Activated CD8-positive, alpha-beta T cell treated with anti-CD3 and anti-CD28 coated beads, Interleukin-2, amount 10 ng/mL, durations not matched to agents 7 days and 5 days (primary cell): ENCODE data around the gene COL24A1. TPM values are rescaled to one million over a fixed set of nuclear protein-coding genes. Genes with fewer than 3 reads are reported as not detected.
"Not testable (repeated sequence)": the region's sequence is repeated elsewhere in the genome, so short reads cannot be mapped to it uniquely, and the experiment has no call there.

Experiments
- ATAC-seq: fragments of 150-1000 bp; cut with Tn5 transposase; one replicate; pipeline ENCODE4 v1.10.0; 2021; ENCODE audit warnings: moderate library complexity
- CTCF ChIA-PET: fragments of 350-600 bp; sonication (Branson Sonifier 250); formaldehyde crosslinking; loops from one replicate; lab custom pipeline; 2021; ENCODE audit warnings: antibody characterized with exemption; lab: Charles Lee
- POLR2A ChIA-PET: fragments of 350-600 bp; sonication (Branson Sonifier 250); formaldehyde crosslinking; loops from one replicate; lab custom pipeline; 2021; ENCODE audit warnings: antibody characterized with exemption; lab: Charles Lee
- DNase-seq: peaks from one replicate; pipeline ENCODE4 v3.0.0-alpha.2; 2020
- H3K27ac Mint-ChIP-seq: one replicate; pipeline ENCODE4 v1.8.0; 2021; ENCODE audit warnings: mild to moderate bottlenecking, mixed read lengths
- H3K27me3 Mint-ChIP-seq: one replicate; pipeline ENCODE4 v1.8.0; 2021; ENCODE audit warnings: low read depth, mixed read lengths
- H3K36me3 Mint-ChIP-seq: one replicate; pipeline ENCODE4 v1.8.0; 2021; ENCODE audit warnings: low read depth, mixed read lengths
- H3K4me1 Mint-ChIP-seq: one replicate; pipeline ENCODE4 v1.8.0; 2021; ENCODE audit warnings: low read depth, mixed read lengths
- H3K4me3 Mint-ChIP-seq: one replicate; pipeline ENCODE4 v1.8.0; 2021; ENCODE audit warnings: mild to moderate bottlenecking, mixed read lengths
- H3K9me3 Mint-ChIP-seq: one replicate; pipeline ENCODE4 v1.8.0; 2022; ENCODE audit warnings: mixed read lengths; ENCODE audit not compliant: insufficient read depth
- total RNA-seq, 2 experiments: library from RNA; stranded (reverse); gene quantifications; one replicate each; pipeline ENCODE4 v1.2.3, GENCODE V29; 2021

COL24A1 gene
- total RNA-seq, 2 experiments from 2014 or later = not detected

DNA sequence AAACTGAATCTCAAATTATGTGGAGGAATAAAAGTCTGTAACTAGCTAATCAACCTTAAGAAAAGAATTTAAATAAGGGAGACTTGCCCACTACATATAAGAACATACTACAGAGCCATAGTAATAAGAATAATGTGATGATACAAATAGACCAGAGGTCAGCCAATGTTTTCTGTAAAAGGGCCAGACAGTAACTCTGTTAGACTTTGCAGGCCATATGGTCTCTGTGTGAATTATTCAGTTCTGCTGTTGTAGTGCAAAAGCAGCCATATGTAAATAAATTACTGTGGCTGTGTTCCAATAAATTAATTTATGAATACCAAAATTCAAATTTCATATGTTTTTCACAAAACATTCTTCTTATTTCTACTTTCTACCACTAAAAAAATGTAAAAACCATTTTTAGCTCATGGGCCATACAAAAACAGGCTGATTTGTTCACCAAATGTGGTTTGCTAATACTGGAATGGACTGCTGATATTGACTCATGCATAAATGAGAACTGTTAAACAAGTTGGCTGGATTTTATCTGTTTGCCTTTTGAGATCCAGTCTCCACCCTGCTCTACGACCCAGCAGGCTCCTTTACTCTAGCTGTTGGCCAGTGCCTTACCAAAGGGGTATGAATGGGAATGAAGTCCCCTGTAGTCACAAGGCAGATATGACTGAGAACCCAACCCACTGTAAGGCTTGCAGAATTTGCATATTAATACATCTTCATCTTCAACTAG, 350.2 kb downstream of the COL24A1 start:
- no peak overlapping the region for H3K27ac Mint-ChIP-seq

DNA sequence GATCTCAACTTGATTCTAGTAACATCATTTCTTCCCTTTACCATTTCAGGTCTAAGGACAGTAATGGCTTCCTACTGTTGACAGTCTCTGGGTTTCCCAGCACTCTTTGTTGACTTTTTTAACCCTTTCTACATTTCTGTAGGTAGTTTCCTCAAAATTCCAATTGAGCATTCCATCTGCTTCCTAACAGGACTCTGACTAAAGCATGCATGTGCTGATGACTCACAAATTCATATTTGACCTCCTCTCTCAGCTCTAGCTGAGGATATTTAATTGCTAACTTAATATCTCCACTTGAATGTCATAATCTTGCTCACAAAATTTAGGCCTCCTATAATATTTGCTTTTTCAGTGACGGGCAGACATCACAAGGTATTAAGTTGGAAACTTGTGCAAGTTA, 355.1 kb downstream of the COL24A1 start:
- no peak overlapping the region for H3K27ac Mint-ChIP-seq
- POLR2A ChIA-PET = no interaction called here
- H3K4me3 Mint-ChIP-seq = no peak overlapping the region
- H3K9me3 Mint-ChIP-seq = no peaks in the 10 kb centered on the region
- no peaks in the 10 kb centered on the region for H3K36me3 Mint-ChIP-seq
- ATAC-seq (no peak), DNase-seq (no peak)
- CTCF ChIA-PET = no interaction called here
- H3K27me3 Mint-ChIP-seq = no peaks in the 10 kb centered on the region
- no peaks in the 10 kb centered on the region for H3K4me1 Mint-ChIP-seq

More for the DNA sequence above, 350.2 kb downstream of the COL24A1 start:
- no peaks in the 10 kb centered on the region for H3K27me3 Mint-ChIP-seq
- no peaks in the 10 kb centered on the region for H3K4me1 Mint-ChIP-seq
- POLR2A ChIA-PET = no interaction called here
- CTCF ChIA-PET = no interaction called here
- H3K9me3 Mint-ChIP-seq = no peaks in the 10 kb centered on the region
- H3K36me3 Mint-ChIP-seq = no peaks in the 10 kb centered on the region
- no peak overlapping the region for H3K4me3 Mint-ChIP-seq
- DNase-seq = no peak
- no peak for ATAC-seq

DNA sequence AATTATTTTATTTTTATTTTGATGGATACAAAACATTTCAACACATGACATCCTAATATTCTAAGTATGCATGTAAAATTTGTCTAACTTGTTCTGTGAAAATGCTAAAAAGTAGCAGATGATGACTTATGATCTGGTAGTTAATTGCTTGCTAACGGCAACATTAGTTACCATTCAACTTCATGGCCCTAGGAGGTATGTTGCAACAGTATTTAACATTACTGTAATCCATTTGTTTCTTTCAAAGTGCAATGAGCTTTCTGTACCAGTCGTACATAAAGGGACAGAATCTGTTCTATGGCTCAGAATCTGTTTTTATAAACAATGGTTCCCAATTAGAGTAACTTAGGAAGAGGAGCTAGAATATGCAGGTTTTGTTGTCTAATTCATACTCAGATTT, 356.8 kb downstream of the COL24A1 start:
- ATAC-seq = no peak

DNA sequence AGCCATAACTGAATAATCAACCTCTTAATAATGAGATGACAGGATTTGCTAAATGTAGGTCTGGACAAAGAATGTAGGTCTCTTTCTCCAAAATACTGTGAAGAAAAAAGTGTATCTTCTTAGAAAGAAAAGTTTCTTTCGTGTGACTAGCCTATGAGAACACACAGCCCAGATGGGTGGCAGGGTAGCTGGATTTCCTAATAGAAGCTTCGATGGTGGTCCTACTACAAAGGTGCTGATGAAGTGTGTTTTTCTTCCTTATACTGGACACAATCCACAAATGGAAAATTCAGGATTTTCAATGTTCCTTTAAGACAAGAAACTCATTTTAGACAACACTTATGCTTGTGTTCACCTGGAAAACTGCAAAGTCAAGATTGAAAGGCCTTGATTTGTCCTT, 358.2 kb downstream of the COL24A1 start:
- ChIA-PET POLR2A (no interaction called here), CTCF (no interaction called here)
- no peak for ATAC-seq
- H3K4me1 Mint-ChIP-seq = no peaks in the 10 kb centered on the region
- H3K4me3 Mint-ChIP-seq = no peak overlapping the region
- H3K9me3 Mint-ChIP-seq = no peaks in the 10 kb centered on the region
- no peak overlapping the region for H3K27ac Mint-ChIP-seq
- H3K36me3 Mint-ChIP-seq = no peaks in the 10 kb centered on the region
- no peaks in the 10 kb centered on the region for H3K27me3 Mint-ChIP-seq
- no peak for DNase-seq

More for the DNA sequence above, 356.8 kb downstream of the COL24A1 start:
- POLR2A ChIA-PET = no interaction called here
- no peaks in the 10 kb centered on the region for H3K4me1 Mint-ChIP-seq
- H3K27me3 Mint-ChIP-seq = no peaks in the 10 kb centered on the region
- CTCF ChIA-PET = no interaction called here
- DNase-seq = no peak
- no peaks in the 10 kb centered on the region for H3K36me3 Mint-ChIP-seq
- no peak overlapping the region for H3K4me3 Mint-ChIP-seq
- H3K27ac Mint-ChIP-seq = no peak overlapping the region
- no peaks in the 10 kb centered on the region for H3K9me3 Mint-ChIP-seq

DNA sequence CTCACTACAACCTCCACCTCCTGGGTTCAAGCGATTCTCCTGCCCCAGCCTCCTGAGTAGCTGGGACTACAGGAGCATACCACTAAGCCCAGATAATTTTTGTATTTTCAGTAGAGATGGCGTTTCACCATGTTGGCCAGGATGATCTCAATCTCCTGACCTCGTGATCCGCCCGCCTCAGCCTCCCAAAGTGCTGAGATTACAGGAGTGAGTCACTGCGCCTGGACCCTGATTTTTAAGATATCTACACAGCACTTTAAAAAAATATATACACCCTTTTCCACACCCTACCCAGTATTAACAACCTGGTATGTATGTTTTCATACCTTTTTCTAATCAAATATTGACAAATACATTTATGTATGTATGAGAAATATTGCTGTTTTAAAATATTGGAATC, 379.6 kb downstream of the COL24A1 start:
- H3K4me3 Mint-ChIP-seq, DNase-seq, POLR2A ChIA-PET, H3K36me3 Mint-ChIP-seq, H3K27ac Mint-ChIP-seq, ATAC-seq, CTCF ChIA-PET, H3K9me3 Mint-ChIP-seq, H3K4me1 Mint-ChIP-seq, H3K27me3 Mint-ChIP-seq: not testable (repeated sequence)

DNA sequence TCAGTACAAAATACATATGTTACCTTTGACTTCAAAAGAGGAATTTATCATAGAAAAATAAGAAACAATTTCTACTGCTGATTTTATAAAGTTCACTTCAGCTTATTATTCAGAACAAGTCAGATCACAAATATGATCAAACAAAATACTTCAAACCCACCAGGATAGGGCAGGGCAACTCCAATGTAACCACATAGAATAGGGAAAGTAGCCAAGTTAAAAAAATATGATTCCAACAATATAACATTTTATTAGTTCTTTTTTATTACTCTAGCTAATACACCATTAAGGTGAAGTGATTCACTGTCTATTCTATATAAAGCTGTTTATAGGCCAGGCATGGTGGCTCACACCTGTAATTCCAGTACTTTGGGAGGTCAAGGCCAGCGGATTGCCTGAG, 393.8 kb downstream of the COL24A1 start:
- Mint-ChIP-seq H3K27ac (no peak overlapping the region), H3K9me3 (no peaks in the 10 kb centered on the region), H3K27me3 (no peaks in the 10 kb centered on the region), H3K36me3 (no peaks in the 10 kb centered on the region), H3K4me3 (no peak overlapping the region), H3K4me1 (no peaks in the 10 kb centered on the region)
- POLR2A ChIA-PET = no interaction called here
- no peak for ATAC-seq
- CTCF ChIA-PET = no interaction called here
- DNase-seq = no peak

DNA sequence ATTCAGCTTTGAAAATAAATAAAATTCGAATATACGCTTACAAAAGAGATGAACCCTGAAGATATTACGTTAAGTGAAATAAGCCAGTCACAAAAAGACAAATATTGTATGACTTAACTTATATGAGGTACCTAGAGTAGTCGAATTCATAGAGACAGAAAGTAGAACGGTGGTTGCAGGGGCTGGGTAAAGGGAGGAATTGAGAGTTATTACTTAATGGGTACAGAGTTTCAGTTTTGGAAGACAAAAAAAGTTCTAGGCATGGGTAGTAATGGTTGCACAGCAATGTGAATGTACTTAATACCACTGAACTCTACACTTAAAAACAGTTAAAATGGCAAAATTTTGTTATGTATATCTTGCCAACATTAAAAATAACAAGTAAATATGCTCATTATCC, 399.7 kb downstream of the COL24A1 start:
- Mint-ChIP-seq H3K27ac (no peak overlapping the region), H3K9me3 (no peaks in the 10 kb centered on the region), H3K36me3 (no peaks in the 10 kb centered on the region), H3K4me3 (no peak overlapping the region), H3K4me1 (no peaks in the 10 kb centered on the region), H3K27me3 (no peaks in the 10 kb centered on the region)
- DNase-seq = no peak
- ATAC-seq = no peak
- ChIA-PET CTCF (no interaction called here), POLR2A (no interaction called here)

DNA sequence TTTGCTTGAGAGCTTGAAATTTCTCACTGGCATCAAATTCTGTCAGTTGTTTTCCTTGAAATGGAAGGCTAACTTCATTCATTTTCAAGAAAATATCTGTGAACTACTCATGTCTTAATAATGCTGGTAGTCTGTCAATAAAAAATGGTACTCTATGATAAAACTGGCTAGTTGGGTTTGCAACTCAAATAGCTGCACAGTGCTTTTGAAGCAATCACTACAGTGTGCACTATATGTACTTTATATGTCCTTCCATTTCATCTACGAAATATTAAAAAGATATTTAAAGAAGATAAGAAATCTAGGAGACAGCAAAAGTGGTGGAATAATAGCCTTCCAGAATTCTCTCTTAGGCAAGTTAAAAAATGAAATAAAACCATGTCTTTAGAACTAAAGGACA, 408.5 kb downstream of the COL24A1 start:
- CTCF ChIA-PET = no interaction called here
- ATAC-seq (no peak), DNase-seq (no peak)
- Mint-ChIP-seq H3K36me3 (no peaks in the 10 kb centered on the region), H3K4me3 (no peak overlapping the region), H3K9me3 (no peaks in the 10 kb centered on the region), H3K27ac (no peak overlapping the region), H3K27me3 (no peaks in the 10 kb centered on the region), H3K4me1 (no peaks in the 10 kb centered on the region)
- POLR2A ChIA-PET = no interaction called here

DNA sequence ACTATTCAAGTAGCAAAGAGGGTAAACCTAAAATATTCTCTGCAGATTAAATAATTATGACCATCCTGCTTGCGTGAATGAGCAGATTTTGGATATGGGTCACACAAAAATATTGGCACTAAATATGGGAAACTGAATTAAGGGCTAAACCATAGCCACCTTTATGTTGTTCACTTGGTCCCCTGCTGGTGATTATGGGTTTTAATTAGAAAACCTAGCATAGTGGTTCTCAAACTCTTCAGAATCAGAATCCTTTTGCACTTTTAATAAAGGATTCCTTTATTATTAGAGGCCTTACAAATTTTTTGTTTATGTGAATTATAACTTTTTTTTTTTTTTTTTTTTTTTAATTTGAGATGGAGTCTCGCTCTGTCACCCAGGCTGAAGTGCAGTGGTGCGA, 409.8 kb downstream of the COL24A1 start:
- CTCF ChIA-PET = no interaction called here
- Mint-ChIP-seq H3K9me3 (no peaks in the 10 kb centered on the region), H3K4me3 (no peak overlapping the region), H3K27me3 (no peaks in the 10 kb centered on the region), H3K27ac (no peak overlapping the region), H3K36me3 (no peaks in the 10 kb centered on the region), H3K4me1 (no peaks in the 10 kb centered on the region)
- ATAC-seq (no peak), DNase-seq (no peak)
- POLR2A ChIA-PET = no interaction called here

DNA sequence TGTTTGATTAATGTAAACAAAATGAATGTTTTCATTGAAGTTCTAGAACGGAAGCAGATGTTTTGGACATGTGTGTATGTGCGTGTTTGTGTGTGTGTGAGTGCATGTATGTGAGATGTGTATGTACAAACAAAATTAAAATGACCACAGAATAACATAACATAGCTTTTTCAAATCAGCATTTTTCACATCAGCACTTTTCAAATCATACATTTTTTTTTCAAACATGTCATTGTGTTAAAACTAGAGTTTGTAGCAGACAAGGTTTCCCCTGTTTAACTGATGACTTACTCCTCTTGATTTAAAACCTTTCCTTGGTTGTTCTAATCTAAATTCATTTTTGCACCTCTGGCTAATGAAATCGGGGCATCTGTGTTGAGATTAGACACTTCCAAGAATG, 412.8 kb downstream of the COL24A1 start:
- ChIA-PET POLR2A (no interaction called here), CTCF (no interaction called here)
- Mint-ChIP-seq H3K36me3 (no peaks in the 10 kb centered on the region), H3K9me3 (no peaks in the 10 kb centered on the region), H3K4me3 (no peak overlapping the region), H3K27ac (no peak overlapping the region), H3K4me1 (no peaks in the 10 kb centered on the region), H3K27me3 (peaks cover 3% of the 10 kb centered on the region)
- DNase-seq (no peak), ATAC-seq (no peak)

DNA sequence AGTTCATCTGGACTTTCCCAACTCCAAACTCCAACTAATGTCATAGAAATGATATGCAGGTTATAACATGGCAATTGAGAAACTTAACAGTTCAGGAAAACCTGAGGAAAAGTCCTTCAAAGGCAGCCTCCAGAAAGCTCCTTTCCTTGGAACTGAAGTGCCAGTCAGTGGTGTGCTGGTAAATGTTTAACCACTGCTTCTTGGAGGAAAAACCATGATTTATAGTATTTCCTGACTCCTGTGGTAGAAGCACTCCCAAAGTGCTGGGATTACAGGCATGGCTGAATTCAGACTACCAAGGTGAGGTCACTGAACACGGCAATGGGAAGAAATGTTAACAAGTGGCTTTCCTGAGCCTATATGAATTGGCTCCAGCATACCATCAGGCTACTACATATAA, 421.6 kb downstream of the COL24A1 start:
- Mint-ChIP-seq H3K4me3 (no peak overlapping the region), H3K4me1 (no peaks in the 10 kb centered on the region), H3K36me3 (no peaks in the 10 kb centered on the region), H3K27ac (no peak overlapping the region), H3K27me3 (peaks cover 5% of the 10 kb centered on the region), H3K9me3 (no peaks in the 10 kb centered on the region)
- no peak for ATAC-seq
- POLR2A ChIA-PET = no interaction called here
- CTCF ChIA-PET = no interaction called here
- no peak for DNase-seq

DNA sequence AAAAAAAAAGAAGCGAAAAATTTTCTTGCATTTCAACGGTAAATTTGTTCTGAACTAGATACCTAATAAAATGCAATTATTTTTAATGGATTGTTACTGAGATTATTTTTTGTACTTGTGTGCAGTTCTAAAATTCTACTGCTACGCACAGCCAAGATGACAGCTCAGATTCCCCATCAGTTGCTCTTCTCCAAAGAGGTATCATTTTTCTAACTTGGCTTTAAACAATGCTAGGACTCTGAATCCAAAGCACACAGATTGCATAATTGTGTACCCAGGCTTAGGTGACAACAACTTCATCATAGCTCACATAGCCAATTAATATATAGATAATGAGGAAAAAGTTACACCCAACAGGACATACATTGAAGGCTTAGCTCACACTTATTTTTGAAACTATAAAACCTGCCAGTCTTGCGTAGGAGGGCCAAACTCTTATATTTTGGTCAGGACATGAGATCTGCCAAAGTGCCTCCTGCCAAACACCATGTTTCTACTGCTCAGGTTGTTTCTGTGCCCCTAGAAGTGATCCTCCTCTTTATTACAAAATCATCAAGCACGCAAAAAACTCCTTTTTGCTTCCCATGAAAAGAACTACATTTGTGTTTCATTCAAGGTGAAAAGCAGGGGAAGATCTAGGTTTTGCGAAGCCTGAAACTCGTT, 437.8 kb downstream of the COL24A1 start:
- DNase-seq (no peak), ATAC-seq (no peak)
- H3K4me1 Mint-ChIP-seq = peaks cover 5% of the 10 kb centered on the region
- no peak overlapping the region for H3K27ac Mint-ChIP-seq
- ChIA-PET CTCF (no interaction called here), POLR2A (no interaction called here)
- no peak overlapping the region for H3K4me3 Mint-ChIP-seq
- peaks cover 9% of the 10 kb centered on the region for H3K9me3 Mint-ChIP-seq
- no peaks in the 10 kb centered on the region for H3K27me3 Mint-ChIP-seq
- no peaks in the 10 kb centered on the region for H3K36me3 Mint-ChIP-seq
